ENCODE results near the gene ZNF518B.

The ZNF518B gene

DNA sequence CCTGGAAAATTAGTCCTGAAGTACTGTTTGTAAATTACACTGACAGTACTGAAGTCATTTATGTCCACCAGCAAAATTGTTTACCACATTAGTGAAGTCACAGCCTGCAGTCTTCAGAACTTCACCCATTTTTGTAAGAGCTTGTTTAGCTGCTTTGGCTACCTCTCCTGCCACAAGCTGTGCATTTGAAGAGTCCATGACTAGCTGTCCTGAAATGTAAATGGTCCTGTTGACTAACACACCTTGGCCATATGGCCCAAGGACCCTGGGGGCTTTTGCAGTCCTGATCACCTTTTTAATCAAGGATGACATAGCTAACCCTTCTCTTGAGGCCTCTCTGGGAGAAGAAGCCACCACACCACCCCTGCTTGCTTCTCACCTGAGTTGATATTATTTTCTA, 21.4 kb upstream of the ZNF518B start:
- Histone ChIP-seq H3K4me1 (ENCODE audit: control insufficient read depth, low read depth, low read length) (no peaks in the 10 kb centered on the region), H3K4me3 (ENCODE audit: low read length) (no peak overlapping the region), H3K36me3 (ENCODE audit: control insufficient read depth, low read depth, low read length) (no peaks in the 10 kb centered on the region), H3K9me3 (ENCODE audit: control insufficient read depth, low read depth, low read length) (no peaks in the 10 kb centered on the region), H3K27ac (ENCODE audit: low read length) (no peak overlapping the region), H3K27me3 (ENCODE audit: control insufficient read depth, insufficient read depth, low read length) (no peaks in the 10 kb centered on the region), H3K9ac (ENCODE audit: low read length) (no peak overlapping the region)

DNA sequence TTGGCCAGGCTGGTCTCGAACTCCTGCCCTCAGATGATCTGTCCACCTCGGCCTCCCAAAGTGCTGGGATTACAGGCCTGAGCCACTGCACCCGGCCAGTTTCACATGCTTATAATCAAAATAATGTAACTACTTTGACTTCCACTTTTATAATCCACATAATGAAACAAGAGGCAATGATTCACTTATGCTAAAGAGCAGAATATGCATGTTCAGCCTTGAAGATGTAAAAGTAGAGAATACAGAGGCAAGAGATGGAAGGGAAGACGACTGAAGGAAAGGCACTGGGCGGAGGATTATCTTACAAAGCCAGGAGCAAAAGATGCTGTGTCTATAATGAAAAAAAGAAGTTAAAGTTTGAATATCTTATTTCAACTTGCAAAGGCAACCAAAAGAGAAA, 13.3 kb upstream of the ZNF518B start:
- Histone ChIP-seq H3K9ac (ENCODE audit: low read length) (no peak overlapping the region), H3K4me1 (ENCODE audit: control insufficient read depth, low read depth, low read length) (no peaks in the 10 kb centered on the region), H3K27ac (ENCODE audit: low read length) (no peak overlapping the region), H3K36me3 (ENCODE audit: control insufficient read depth, low read depth, low read length) (no peaks in the 10 kb centered on the region), H3K27me3 (ENCODE audit: control insufficient read depth, insufficient read depth, low read length) (no peaks in the 10 kb centered on the region), H3K9me3 (ENCODE audit: control insufficient read depth, low read depth, low read length) (no peaks in the 10 kb centered on the region), H3K4me3 (ENCODE audit: low read length) (no peak overlapping the region)

DNA sequence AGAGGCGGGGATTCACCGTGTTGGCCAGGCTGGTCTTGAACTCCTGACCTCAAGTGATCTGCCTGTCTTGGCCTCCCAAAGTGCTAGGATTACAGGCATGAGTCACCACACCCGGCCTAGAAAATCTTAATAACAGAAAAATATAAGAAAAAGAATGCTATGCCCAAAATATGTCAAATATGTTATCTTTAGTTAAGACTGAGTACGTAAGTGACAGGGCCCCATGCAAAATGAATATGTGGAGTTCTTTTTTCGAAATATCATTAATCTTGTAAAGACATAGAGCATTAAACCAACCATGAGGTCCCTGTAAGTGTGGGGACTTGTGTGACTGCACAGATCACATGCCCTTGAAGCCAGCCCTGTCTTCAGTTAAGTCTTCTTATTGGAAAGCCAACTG, 8.9 kb upstream of the ZNF518B start:
- Histone ChIP-seq H3K9ac (ENCODE audit: low read length) (no peak overlapping the region), H3K4me1 (ENCODE audit: control insufficient read depth, low read depth, low read length) (no peaks in the 10 kb centered on the region), H3K36me3 (ENCODE audit: control insufficient read depth, low read depth, low read length) (no peaks in the 10 kb centered on the region), H3K9me3 (ENCODE audit: control insufficient read depth, low read depth, low read length) (no peaks in the 10 kb centered on the region), H3K4me3 (ENCODE audit: low read length) (no peak overlapping the region), H3K27ac (ENCODE audit: low read length) (no peak overlapping the region), H3K27me3 (ENCODE audit: control insufficient read depth, insufficient read depth, low read length) (peaks cover 36% of the 10 kb centered on the region)

DNA sequence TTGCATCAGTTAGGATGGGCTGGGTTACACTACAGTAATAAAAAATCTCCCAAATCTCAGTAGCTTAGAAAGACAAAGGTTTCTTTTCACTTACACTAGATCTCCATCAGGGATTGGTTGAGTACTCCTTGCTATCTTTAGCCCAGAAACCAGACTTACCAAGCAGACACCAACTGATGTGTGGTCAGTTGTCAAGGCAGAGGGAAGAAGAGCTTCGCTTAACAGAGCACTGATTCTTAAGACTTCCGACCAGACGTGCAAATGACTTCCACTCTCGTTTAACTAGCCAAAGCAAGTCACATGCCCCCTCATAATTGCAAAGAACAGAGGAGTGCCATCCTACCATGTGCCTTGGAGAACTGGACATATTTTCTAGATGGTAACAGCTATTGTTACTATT, 5.7 kb upstream of the ZNF518B start:
- peaks cover 69% of the 10 kb centered on the region for H3K27me3 ChIP-seq (ENCODE audit: control insufficient read depth, insufficient read depth, low read length)

DNA sequence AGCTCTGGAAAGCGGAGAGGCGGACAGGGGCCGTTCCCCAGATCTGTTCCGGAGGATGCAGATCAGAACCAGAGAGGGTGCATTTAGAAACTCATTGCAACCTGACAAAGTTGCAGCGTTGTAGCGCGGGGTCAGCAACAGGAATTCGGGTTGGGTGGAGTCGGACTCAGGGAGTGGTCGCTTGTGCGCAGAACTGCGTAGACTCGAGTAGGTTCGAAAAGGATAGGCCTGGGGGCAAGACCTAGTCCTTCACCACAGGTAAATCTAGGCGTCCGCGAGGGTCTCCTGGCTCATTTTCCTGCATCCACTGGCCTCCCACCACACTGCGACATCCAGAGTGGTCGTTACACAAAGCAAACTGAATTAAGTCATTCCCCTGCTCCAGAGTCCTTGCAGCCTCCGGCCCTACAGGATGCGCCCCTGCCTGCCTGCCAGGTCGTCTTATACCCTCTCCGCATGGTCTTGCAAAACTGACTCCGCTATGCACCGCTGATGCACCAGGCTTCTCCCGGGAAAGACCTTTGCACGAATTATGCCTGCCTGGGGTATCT, 4.7 kb upstream of the ZNF518B start:
- no peaks in the 10 kb centered on the region for H3K9me3 ChIP-seq (ENCODE audit: control insufficient read depth, low read depth, low read length)
- no peak overlapping the region for H3K27ac ChIP-seq (ENCODE audit: low read length)
- H3K9ac ChIP-seq (ENCODE audit: low read length), result peak overlapping the region; percentile 34
- H3K36me3 ChIP-seq (ENCODE audit: control insufficient read depth, low read depth, low read length), result no peaks in the 10 kb centered on the region
- H3K27me3 ChIP-seq (ENCODE audit: control insufficient read depth, insufficient read depth, low read length), result peaks cover 75% of the 10 kb centered on the region
- no peaks in the 10 kb centered on the region for H3K4me1 ChIP-seq (ENCODE audit: control insufficient read depth, low read depth, low read length)
- H3K4me3 ChIP-seq (ENCODE audit: low read length), result peak overlapping the region; percentile 79

More for the DNA sequence above, 5.7 kb upstream of the ZNF518B start:
- no peaks in the 10 kb centered on the region for H3K9me3 ChIP-seq (ENCODE audit: control insufficient read depth, low read depth, low read length)
- no peak overlapping the region for H3K4me3 ChIP-seq (ENCODE audit: low read length)
- H3K36me3 ChIP-seq (ENCODE audit: control insufficient read depth, low read depth, low read length), result no peaks in the 10 kb centered on the region
- H3K4me1 ChIP-seq (ENCODE audit: control insufficient read depth, low read depth, low read length), result no peaks in the 10 kb centered on the region
- no peak overlapping the region for H3K27ac ChIP-seq (ENCODE audit: low read length)
- no peak overlapping the region for H3K9ac ChIP-seq (ENCODE audit: low read length)

DNA sequence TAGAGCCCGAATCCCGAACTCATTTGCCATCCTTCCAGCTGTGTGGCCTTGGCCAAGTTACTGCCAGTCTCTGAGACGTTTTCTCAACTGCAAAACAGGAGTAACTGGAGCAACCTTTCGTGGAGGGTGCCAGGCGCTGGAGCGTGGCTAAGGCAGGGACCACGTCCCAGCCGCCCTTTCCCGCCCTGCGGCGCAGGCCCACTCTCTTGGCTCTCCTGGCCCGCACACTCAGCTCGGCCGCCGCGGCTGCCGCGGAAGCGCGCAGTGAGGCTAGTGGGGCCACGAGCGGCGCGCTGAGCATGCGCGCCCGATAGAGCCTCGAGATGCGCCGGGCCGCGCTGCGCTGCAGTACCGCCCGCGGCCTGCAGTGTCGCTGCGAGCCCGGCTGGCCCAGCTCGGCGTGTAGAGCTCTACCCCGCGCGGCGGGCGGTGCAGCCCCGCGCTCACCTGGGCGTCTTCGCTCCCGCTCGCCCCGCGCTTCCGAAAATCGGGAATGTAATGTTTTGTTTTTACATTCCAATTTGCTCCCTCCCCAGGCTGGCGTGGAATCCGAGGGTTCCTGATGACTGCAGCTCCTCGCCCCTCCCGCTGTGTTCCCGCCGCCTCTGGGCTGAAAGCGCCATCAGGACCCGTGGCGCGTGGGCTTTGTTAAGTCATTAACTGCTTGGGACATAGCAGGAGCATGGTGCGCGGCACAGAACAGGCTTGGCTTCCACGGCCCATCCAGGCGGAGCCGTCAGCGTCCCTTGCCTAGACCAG, 4.0 kb upstream of the ZNF518B start:
- H3K9ac ChIP-seq (ENCODE audit: low read length), result peak overlapping the region; percentile 34
- H3K27ac ChIP-seq (ENCODE audit: low read length), result no peak overlapping the region
- no peaks in the 10 kb centered on the region for H3K9me3 ChIP-seq (ENCODE audit: control insufficient read depth, low read depth, low read length)
- H3K36me3 ChIP-seq (ENCODE audit: control insufficient read depth, low read depth, low read length), result no peaks in the 10 kb centered on the region
- peaks cover 79% of the 10 kb centered on the region for H3K27me3 ChIP-seq (ENCODE audit: control insufficient read depth, insufficient read depth, low read length)
- H3K4me3 ChIP-seq (ENCODE audit: low read length), result peak overlapping the region; percentile 79
- peaks cover 1% of the 10 kb centered on the region for H3K4me1 ChIP-seq (ENCODE audit: control insufficient read depth, low read depth, low read length)

DNA sequence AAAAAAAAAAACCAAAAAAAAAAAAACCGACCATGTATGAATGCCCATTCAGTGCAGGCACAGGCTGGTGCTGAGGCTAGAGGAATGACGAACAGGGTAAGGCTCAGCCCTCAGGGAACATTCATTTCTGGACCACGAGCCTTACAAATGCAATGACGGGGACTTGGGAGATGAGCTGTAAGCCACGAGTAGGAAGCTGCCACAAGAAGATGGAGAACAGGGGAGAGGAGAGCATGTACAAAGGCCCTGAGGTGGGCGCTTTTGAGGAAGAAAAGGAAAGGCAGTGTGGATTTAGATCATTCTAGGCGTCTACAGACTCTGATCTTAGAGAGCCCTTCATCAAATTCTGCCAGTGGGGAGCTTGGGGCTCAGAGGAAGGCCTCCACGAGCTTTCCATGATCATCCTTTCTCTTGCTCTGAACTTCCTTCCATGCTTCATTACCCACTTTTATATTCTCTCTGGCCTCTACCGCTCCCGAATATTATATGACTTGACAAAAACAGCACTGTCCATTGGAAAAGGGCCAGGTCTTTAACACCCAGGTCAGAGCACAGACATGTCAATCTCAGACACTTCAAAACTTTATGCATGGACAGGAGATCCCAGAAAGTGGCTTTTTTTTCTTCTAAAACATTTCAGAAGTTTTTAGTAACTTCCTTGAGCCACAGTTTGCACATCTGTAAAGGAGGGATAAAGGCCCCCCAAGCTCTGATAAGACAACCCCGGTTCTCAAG, 3.3 kb upstream of the ZNF518B start:
- Histone ChIP-seq H3K4me3 (ENCODE audit: low read length) (peak overlapping the region; percentile 79), H3K9ac (ENCODE audit: low read length) (no peak overlapping the region), H3K27ac (ENCODE audit: low read length) (no peak overlapping the region), H3K9me3 (ENCODE audit: control insufficient read depth, low read depth, low read length) (no peaks in the 10 kb centered on the region), H3K36me3 (ENCODE audit: control insufficient read depth, low read depth, low read length) (no peaks in the 10 kb centered on the region), H3K27me3 (ENCODE audit: control insufficient read depth, insufficient read depth, low read length) (peaks cover 87% of the 10 kb centered on the region), H3K4me1 (ENCODE audit: control insufficient read depth, low read depth, low read length) (peaks cover 9% of the 10 kb centered on the region)

DNA sequence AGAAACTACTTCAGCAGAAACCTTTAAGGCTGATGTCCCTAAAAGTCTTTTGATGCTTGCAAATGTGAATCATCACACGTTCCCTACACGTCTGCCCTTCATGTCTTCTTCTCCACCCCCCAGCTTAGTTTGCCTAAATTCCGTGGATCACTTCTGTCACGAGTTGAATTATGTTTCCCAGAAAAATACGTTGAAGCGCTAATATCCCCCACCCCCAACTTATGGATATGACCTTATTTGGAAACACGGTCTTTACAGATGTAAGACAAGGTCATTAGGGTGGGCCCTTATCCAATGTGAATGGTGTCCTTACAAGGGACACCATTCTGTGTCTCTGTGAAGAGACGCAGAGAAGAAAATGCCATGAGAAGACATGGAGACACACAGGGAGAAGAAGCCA, 2.1 kb upstream of the ZNF518B start:
- Histone ChIP-seq H3K4me1 (ENCODE audit: control insufficient read depth, low read depth, low read length) (peaks cover 19% of the 10 kb centered on the region), H3K4me3 (ENCODE audit: low read length) (no peak overlapping the region), H3K27ac (ENCODE audit: low read length) (no peak overlapping the region), H3K36me3 (ENCODE audit: control insufficient read depth, low read depth, low read length) (no peaks in the 10 kb centered on the region), H3K9me3 (ENCODE audit: control insufficient read depth, low read depth, low read length) (no peaks in the 10 kb centered on the region), H3K27me3 (ENCODE audit: control insufficient read depth, insufficient read depth, low read length) (peaks cover 94% of the 10 kb centered on the region), H3K9ac (ENCODE audit: low read length) (no peak overlapping the region)

DNA sequence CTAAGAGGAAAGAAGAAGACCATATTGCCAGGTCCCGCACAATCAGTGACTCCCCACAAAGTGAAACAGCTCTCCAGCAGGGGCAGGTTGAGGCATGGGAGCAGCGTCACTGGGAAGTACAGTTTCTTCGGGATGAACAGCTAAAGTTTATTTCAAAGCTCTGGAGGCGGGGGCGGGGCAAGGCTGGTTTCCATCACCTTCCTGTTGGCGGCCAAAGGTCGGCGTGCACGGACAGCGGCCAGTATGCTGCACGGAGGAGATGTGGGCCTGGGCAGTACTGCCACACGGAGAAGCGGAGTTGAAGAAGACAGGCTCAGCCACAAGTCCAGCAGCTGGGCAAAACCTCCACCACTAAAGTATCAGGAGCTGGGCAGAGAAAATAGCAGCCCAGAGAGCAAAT, 951 bp upstream of the ZNF518B start:
- Histone ChIP-seq H3K9ac (ENCODE audit: low read length) (no peak overlapping the region), H3K36me3 (ENCODE audit: control insufficient read depth, low read depth, low read length) (no peaks in the 10 kb centered on the region), H3K4me3 (ENCODE audit: low read length) (no peak overlapping the region), H3K27ac (ENCODE audit: low read length) (no peak overlapping the region), H3K27me3 (ENCODE audit: control insufficient read depth, insufficient read depth, low read length) (peaks cover 84% of the 10 kb centered on the region), H3K9me3 (ENCODE audit: control insufficient read depth, low read depth, low read length) (no peaks in the 10 kb centered on the region), H3K4me1 (ENCODE audit: control insufficient read depth, low read depth, low read length) (peaks cover 19% of the 10 kb centered on the region)

DNA sequence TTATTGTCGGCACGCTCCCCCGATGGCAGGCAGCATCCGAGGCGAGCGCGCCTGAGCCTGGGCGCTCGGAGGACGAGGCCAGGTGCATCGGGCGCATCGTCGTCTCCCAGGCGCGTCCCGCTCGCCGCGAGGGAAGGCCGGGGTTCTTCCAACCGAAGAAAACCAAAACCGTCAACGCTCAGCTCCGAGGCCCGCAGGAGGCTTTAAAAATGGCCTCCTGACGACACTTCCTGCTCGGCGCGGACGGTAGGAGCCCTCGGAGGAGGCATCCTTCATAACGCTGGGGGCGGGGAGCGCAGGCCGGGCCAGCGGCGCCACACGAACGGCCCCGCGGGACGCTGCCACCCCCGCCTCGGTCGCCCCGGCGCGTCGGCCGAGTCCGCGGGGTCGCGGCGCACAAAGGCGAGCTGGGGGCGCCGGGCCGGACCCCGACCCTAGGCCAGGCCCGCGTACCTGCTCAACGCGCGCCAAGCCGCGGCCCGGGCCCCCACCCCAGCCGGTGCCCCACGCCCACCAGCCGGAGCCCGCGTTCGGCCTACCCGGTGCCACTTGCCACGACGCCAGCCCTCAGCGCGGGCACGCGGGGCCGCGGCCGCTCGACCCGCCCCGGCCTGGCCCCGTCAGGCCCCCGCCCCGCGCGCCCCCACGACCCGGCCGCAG, 501 bp downstream of the ZNF518B start:
- H3K36me3 ChIP-seq (ENCODE audit: control insufficient read depth, low read depth, low read length), result peaks cover 8% of the 10 kb centered on the region
- peak overlapping the region; percentile 51 for H3K9ac ChIP-seq (ENCODE audit: low read length)
- H3K4me3 ChIP-seq (ENCODE audit: low read length), result peak overlapping the region; percentile 78
- peaks cover 69% of the 10 kb centered on the region for H3K27me3 ChIP-seq (ENCODE audit: control insufficient read depth, insufficient read depth, low read length)
- peaks cover 19% of the 10 kb centered on the region for H3K4me1 ChIP-seq (ENCODE audit: control insufficient read depth, low read depth, low read length)
- H3K27ac ChIP-seq (ENCODE audit: low read length), result no peak overlapping the region
- H3K9me3 ChIP-seq (ENCODE audit: control insufficient read depth, low read depth, low read length), result no peaks in the 10 kb centered on the region

DNA sequence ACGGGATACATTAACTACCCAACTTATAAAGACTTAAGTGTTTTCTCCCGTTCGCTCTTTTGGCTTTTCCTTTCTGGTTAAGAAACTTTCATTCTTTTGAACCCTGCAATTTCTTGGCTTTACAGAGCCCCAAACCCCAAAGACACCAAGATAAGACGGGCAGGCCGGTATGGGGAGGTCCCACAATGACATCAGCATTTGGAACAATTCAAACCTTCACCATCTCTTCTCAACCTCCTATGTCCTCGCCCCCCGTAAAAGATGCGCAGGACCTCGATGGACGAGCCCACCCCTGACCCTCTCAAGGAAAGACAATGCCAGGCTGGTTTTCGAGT, 999 bp downstream of the ZNF518B start:
- Histone ChIP-seq H3K9me3 (ENCODE audit: control insufficient read depth, low read depth, low read length) (no peaks in the 10 kb centered on the region), H3K4me3 (ENCODE audit: low read length) (peak overlapping the region; percentile 78), H3K9ac (ENCODE audit: low read length) (peak overlapping the region; percentile 51), H3K27me3 (ENCODE audit: control insufficient read depth, insufficient read depth, low read length) (peaks cover 64% of the 10 kb centered on the region), H3K27ac (ENCODE audit: low read length) (no peak overlapping the region), H3K36me3 (ENCODE audit: control insufficient read depth, low read depth, low read length) (peaks cover 8% of the 10 kb centered on the region), H3K4me1 (ENCODE audit: control insufficient read depth, low read depth, low read length) (peaks cover 19% of the 10 kb centered on the region)

All from iPS-18a (cell line).